Measurements from ENCODE around the gene SMTNL1.

DNA sequence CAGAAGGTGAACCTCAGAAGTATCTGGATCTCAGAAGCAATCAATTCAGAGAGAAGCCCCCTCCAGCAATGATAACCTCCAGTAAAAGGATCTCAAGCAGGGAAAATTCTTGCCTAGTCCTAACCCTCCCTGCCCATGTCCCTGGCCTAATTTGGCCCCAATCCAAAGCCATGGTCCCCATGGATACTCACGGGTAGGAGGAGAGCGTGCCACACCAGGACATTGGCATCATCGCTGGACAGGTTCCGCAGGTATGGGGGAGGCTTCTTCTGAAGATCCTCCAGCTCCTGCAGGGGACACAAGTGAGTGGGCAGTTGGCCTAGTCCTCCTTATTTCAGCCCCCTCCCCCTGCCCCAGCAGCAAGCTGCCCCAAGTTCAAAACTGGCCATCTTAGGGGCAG, 22.8 kb downstream of the SMTNL1 start:
- TF ChIP-seq POLR2A (IDR thresholded peaks at IDR 0.05) = no peak
- TF ChIP-seq, protein P1, sequence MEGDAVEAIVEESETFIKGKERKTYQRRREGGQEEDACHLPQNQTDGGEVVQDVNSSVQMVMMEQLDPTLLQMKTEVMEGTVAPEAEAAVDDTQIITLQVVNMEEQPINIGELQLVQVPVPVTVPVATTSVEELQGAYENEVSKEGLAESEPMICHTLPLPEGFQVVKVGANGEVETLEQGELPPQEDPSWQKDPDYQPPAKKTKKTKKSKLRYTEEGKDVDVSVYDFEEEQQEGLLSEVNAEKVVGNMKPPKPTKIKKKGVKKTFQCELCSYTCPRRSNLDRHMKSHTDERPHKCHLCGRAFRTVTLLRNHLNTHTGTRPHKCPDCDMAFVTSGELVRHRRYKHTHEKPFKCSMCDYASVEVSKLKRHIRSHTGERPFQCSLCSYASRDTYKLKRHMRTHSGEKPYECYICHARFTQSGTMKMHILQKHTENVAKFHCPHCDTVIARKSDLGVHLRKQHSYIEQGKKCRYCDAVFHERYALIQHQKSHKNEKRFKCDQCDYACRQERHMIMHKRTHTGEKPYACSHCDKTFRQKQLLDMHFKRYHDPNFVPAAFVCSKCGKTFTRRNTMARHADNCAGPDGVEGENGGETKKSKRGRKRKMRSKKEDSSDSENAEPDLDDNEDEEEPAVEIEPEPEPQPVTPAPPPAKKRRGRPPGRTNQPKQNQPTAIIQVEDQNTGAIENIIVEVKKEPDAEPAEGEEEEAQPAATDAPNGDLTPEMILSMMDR (IDR thresholded peaks at IDR 0.05) = no peak

All from right lobe of liver (tissue), 4 donors.